GM23338 (cell line): Measurements from ENCODE around the gene IRF6.

Source experiments
- EZH2 ChIP-seq: fragments of 200-600 bp; sonication (generic); IDR thresholded peaks from one replicate; pipeline ENCODE4 v1.8.0; 2017; ENCODE audit warnings: antibody characterized with exemption, mild to moderate bottlenecking, low read depth; ENCODE audit not compliant: unreplicated experiment
- JUNB ChIP-seq: IDR thresholded peaks from one replicate; pipeline ENCODE4 v1.6.1; 2016; ENCODE audit warnings: antibody characterized with exemption; ENCODE audit not compliant: unreplicated experiment
- POLR2AphosphoS5 ChIP-seq: IDR thresholded peaks from 2 replicates; pipeline ENCODE4 v1.6.1; 2016; ENCODE audit warnings: antibody characterized with exemption, low read depth
- TF ChIP-seq, protein P1 (sequence below), 2 experiments: fragments of 200-600 bp in 1 of 2; sonication (generic) in 1 of 2; conservative IDR thresholded peaks; 2 replicates each; pipeline versions ENCODE4 v1.5.1 to v1.6.1; 2016 to 2017; ENCODE audit warnings: antibody characterized with exemption in 2 of 2, low read depth in 2 of 2, mild to moderate bottlenecking in 2 of 2, moderate library complexity in 1 of 2
- TF ChIP-seq, protein P2 (sequence below): IDR thresholded peaks from one replicate; pipeline ENCODE4 v1.6.1; 2018; ENCODE audit warnings: antibody characterized with exemption; ENCODE audit not compliant: unreplicated experiment

DNA sequence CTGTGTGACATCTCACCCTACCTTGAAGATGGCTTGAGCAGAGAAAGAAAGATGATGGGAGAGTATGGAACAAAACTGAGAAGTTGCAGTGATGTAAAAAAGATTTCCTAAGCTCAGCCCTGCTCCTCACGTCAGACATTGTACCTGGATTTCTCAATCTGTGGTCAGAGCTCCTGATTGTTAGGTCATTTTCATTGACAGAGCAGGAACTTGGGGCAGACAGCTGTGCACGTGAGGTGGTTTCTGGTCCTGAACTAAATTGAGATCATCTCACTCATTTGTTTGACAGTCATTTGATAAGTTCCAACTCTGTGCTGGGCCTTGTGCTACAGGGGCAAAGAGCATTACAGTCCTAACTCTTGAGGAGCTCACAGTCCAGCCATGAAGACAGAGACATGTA is 39.9 kb downstream of the IRF6 start:
- TF ChIP-seq, protein P1, sequence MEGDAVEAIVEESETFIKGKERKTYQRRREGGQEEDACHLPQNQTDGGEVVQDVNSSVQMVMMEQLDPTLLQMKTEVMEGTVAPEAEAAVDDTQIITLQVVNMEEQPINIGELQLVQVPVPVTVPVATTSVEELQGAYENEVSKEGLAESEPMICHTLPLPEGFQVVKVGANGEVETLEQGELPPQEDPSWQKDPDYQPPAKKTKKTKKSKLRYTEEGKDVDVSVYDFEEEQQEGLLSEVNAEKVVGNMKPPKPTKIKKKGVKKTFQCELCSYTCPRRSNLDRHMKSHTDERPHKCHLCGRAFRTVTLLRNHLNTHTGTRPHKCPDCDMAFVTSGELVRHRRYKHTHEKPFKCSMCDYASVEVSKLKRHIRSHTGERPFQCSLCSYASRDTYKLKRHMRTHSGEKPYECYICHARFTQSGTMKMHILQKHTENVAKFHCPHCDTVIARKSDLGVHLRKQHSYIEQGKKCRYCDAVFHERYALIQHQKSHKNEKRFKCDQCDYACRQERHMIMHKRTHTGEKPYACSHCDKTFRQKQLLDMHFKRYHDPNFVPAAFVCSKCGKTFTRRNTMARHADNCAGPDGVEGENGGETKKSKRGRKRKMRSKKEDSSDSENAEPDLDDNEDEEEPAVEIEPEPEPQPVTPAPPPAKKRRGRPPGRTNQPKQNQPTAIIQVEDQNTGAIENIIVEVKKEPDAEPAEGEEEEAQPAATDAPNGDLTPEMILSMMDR (conservative IDR thresholded peaks at IDR 0.05; ENCODE audit: low read depth in 2 of 2), result no peak
- TF ChIP-seq JUNB, result no peak
- no peak for TF ChIP-seq POLR2AphosphoS5
- TF ChIP-seq, protein P2, sequence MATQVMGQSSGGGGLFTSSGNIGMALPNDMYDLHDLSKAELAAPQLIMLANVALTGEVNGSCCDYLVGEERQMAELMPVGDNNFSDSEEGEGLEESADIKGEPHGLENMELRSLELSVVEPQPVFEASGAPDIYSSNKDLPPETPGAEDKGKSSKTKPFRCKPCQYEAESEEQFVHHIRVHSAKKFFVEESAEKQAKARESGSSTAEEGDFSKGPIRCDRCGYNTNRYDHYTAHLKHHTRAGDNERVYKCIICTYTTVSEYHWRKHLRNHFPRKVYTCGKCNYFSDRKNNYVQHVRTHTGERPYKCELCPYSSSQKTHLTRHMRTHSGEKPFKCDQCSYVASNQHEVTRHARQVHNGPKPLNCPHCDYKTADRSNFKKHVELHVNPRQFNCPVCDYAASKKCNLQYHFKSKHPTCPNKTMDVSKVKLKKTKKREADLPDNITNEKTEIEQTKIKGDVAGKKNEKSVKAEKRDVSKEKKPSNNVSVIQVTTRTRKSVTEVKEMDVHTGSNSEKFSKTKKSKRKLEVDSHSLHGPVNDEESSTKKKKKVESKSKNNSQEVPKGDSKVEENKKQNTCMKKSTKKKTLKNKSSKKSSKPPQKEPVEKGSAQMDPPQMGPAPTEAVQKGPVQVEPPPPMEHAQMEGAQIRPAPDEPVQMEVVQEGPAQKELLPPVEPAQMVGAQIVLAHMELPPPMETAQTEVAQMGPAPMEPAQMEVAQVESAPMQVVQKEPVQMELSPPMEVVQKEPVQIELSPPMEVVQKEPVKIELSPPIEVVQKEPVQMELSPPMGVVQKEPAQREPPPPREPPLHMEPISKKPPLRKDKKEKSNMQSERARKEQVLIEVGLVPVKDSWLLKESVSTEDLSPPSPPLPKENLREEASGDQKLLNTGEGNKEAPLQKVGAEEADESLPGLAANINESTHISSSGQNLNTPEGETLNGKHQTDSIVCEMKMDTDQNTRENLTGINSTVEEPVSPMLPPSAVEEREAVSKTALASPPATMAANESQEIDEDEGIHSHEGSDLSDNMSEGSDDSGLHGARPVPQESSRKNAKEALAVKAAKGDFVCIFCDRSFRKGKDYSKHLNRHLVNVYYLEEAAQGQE, result no peak
- no peak for TF ChIP-seq EZH2
